BJ (cell line): ENCODE measurements around the gene PDIK1L. TPM values are rescaled to one million over a fixed set of nuclear protein-coding genes. Genes with fewer than 3 reads are reported as not detected.
"Not testable (repeated sequence)": the region's sequence is repeated elsewhere in the genome, so short reads cannot be mapped to it uniquely, and the experiment has no call there.

Experiments used
- CTCF ChIA-PET: fragments of 350-600 bp; formaldehyde crosslinking; extraction: SDS; loops from one replicate; lab custom pipeline; 2021; ENCODE audit warnings: antibody characterized with exemption, inconsistent platforms; lab: Yijun Ruan, JAX
- POLR2A ChIA-PET: fragments of 300-600 bp; sonication (Branson Sonifier 250); formaldehyde crosslinking; extraction: SDS; loops from one replicate; lab custom pipeline; 2021; ENCODE audit warnings: antibody characterized with exemption; lab: Charles Lee
- DNase-seq: peaks from one replicate; pipeline ENCODE4 v3.0.0-alpha.2; 2011; ENCODE audit warnings: low read depth
- H3K27me3 ChIP-seq: 2 replicates; pipeline ENCODE4 v1.6.0; 2011; ENCODE audit warnings: low read length; ENCODE audit not compliant: control insufficient read depth, insufficient read depth
- H3K36me3 ChIP-seq: 2 replicates; pipeline ENCODE4 v1.5.1; 2011; ENCODE audit warnings: low read length; ENCODE audit not compliant: control insufficient read depth, insufficient read depth
- H3K4me3 ChIP-seq: 2 replicates; pipeline ENCODE4 v1.5.1; 2011; ENCODE audit warnings: low read depth, mild to moderate bottlenecking, control low read depth, low read length
- CTCF ChIP-seq: IDR thresholded peaks from 2 replicates; pipeline ENCODE4 v1.5.1; 2011; ENCODE audit warnings: low read depth, mild to moderate bottlenecking, control low read depth, inconsistent platforms, low read length, moderate library complexity; ENCODE audit not compliant: insufficient read depth
- polyA plus RNA-seq: library from polyadenylated mRNA; depleted of rRNA; stranded (reverse); fragments of >200 nt; gene quantifications from 2 replicates; pipeline ENCODE4 v1.2.3, GENCODE V29; 2011

Gene PDIK1L
- polyA plus RNA-seq, 1 experiment: 1.4 TPM

- DNase-seq: no peak
- CTCF ChIA-PET: no interaction called here
- POLR2A ChIA-PET: no interaction called here
- H3K36me3 ChIP-seq: no peaks in the 10 kb centered on the region
- TF ChIP-seq CTCF: no peak
- peaks cover 21% of the 10 kb centered on the region for H3K27me3 ChIP-seq
- no peak overlapping the region for H3K4me3 ChIP-seq
Observed at GRCh38 chr1:26089125-26089524, 22.5 kb upstream of the PDIK1L start.

GRCh38 chr1:26090893-26091292 lies 20.7 kb upstream of the PDIK1L start:
- DNase-seq: no peak
- CTCF ChIA-PET: interaction anchor here (0.8 to 1.4 kb wide), 2 partner anchors 12 to 14 kb away, joined by 3 read pairs; no protein-coding TSS in a partner anchor
- Histone ChIP-seq H3K4me3 (no peak overlapping the region), H3K27me3 (peaks cover 14% of the 10 kb centered on the region), H3K36me3 (no peaks in the 10 kb centered on the region)
- POLR2A ChIA-PET: no interaction called here
- no peak for TF ChIP-seq CTCF

- H3K4me3 ChIP-seq: no peak overlapping the region
- ChIA-PET POLR2A (no interaction called here), CTCF (interaction anchor here (0.6 to 0.8 kb wide), 2 partner anchors 78 to 261 kb away, joined by 3 read pairs; partner anchors contain the start of genes CRYBG2 and ZNF593)
- H3K27me3 ChIP-seq: peaks cover 14% of the 10 kb centered on the region
- no peak for TF ChIP-seq CTCF
- no peaks in the 10 kb centered on the region for H3K36me3 ChIP-seq
- DNase-seq: no peak
Observed at GRCh38 chr1:26092422-26092821, 19.2 kb upstream of the PDIK1L start.

- H3K4me3 ChIP-seq, CTCF ChIA-PET, DNase-seq, H3K36me3 ChIP-seq, POLR2A ChIA-PET: not testable (repeated sequence)
- H3K27me3 ChIP-seq: peaks cover 14% of the 10 kb centered on the region
Observed at GRCh38 chr1:26093569-26093968, 18.1 kb upstream of the PDIK1L start.

GRCh38 chr1:26094076-26094669 lies 17.5 kb upstream of the PDIK1L start:
- H3K27me3 ChIP-seq: peaks cover 14% of the 10 kb centered on the region
- ChIA-PET POLR2A (no interaction called here), CTCF (no interaction called here)
- DNase-seq: no peak
- no peaks in the 10 kb centered on the region for H3K36me3 ChIP-seq
- no peak for TF ChIP-seq CTCF
- no peak overlapping the region for H3K4me3 ChIP-seq
